ENCODE results near the gene RHO. TPM values are rescaled to one million over a fixed set of nuclear protein-coding genes. Genes with fewer than 3 reads are reported as not detected.

RHO gene
- total RNA-seq, 1 experiment from 2014 or later = not detected

GRCh38 chr3:129553171-129553570, 24.7 kb downstream of the RHO start:
- H2BK12ac ChIP-seq (ENCODE audit: insufficient read length, low read depth, low read length) = no peak overlapping the region
- H2BK15ac ChIP-seq (ENCODE audit: low read depth, low read length) = no peak overlapping the region
- H3K4me1 ChIP-seq (ENCODE audit: insufficient read depth, low read length) = no peaks in the 10 kb centered on the region; the same call in 1 of the 2 replicates
- H3K4me3 Mint-ChIP-seq = peak overlapping the region in 1 of 2 experiments; percentile 4; a peak in 1 of 5 replicates
- H3K14ac ChIP-seq (ENCODE audit: insufficient read depth, low read length) = no peak overlapping the region; the same call in 1 of the 2 replicates
- no peak overlapping the region for H3K4ac ChIP-seq (ENCODE audit: low read depth, low read length)
- no peak overlapping the region for H2BK120ac ChIP-seq (ENCODE audit: low read depth, low read length, poor library complexity, severe bottlenecking)
- no peaks in the 10 kb centered on the region for H3K23me2 ChIP-seq (ENCODE audit: insufficient read length, low read depth, low read length, poor library complexity, severe bottlenecking)
- H3K9me3 ChIP-seq (ENCODE audit: control insufficient read depth, low read depth, low read length) = no peaks in the 10 kb centered on the region
- no peak overlapping the region for H3K27ac ChIP-seq (ENCODE audit: insufficient read length, low read depth, low read length)
- no peak overlapping the region for H4K91ac ChIP-seq (ENCODE audit: insufficient read length, low read depth, low read length)
- no peaks in the 10 kb centered on the region for H3K79me2 ChIP-seq (ENCODE audit: insufficient read depth, low read length)
- H3K4me2 ChIP-seq (ENCODE audit: insufficient read depth, insufficient read length, low read length) = no peak overlapping the region
- no peaks in the 10 kb centered on the region; the same call in 1 of the 2 replicates for H3K27me3 Mint-ChIP-seq (ENCODE audit: low read depth)
- H3K9me3 Mint-ChIP-seq = no peaks in the 10 kb centered on the region
- H4K8ac ChIP-seq (replicated peaks; ENCODE audit: insufficient read length, low read depth, low read length) = no peak overlapping the region
- no peak overlapping the region for H3K23ac ChIP-seq (ENCODE audit: insufficient read length, low read depth, low read length)
- H3K56ac ChIP-seq (ENCODE audit: insufficient read length, low read depth, low read length) = no peak overlapping the region
- no peaks in the 10 kb centered on the region for H3K79me1 ChIP-seq (ENCODE audit: insufficient read depth, low read depth, low read length, poor library complexity, severe bottlenecking)
- no peak overlapping the region for H4K5ac ChIP-seq (ENCODE audit: insufficient read length, low read depth, low read length)
- no peak overlapping the region for H2AFZ ChIP-seq (ENCODE audit: low read length)
- no peak overlapping the region for H3K18ac ChIP-seq (ENCODE audit: insufficient read length, low read depth, low read length)
- peaks cover 23 to 54% of the 10 kb centered on the region in 2 experiments for H3K4me1 Mint-ChIP-seq
- no CpG with 5 or more reads among the region's 6 CpGs for WGBS (ENCODE audit: extremely low coverage, insufficient read length, low lambda C conversion rate)
- no peak for DNase-seq
- H3K27ac Mint-ChIP-seq = no peak overlapping the region
- no peaks in the 10 kb centered on the region for H3K27me3 ChIP-seq (ENCODE audit: insufficient read depth, low read length)
- H2BK5ac ChIP-seq (ENCODE audit: insufficient read length, low read length) = no peak overlapping the region
- peaks cover 0 to 19% (median 1%) of the 10 kb centered on the region in 3 experiments; a peak in 2 of 7 replicates for H3K36me3 Mint-ChIP-seq (ENCODE audit: insufficient read depth in 1 of 3, low read depth in 3 of 3)
- H3T11ph ChIP-seq (ENCODE audit: low read length) = no peak overlapping the region
- H4K20me1 ChIP-seq (ENCODE audit: control insufficient read depth, insufficient read depth, insufficient read length) = no peaks in the 10 kb centered on the region
- TF ChIP-seq, protein P1, sequence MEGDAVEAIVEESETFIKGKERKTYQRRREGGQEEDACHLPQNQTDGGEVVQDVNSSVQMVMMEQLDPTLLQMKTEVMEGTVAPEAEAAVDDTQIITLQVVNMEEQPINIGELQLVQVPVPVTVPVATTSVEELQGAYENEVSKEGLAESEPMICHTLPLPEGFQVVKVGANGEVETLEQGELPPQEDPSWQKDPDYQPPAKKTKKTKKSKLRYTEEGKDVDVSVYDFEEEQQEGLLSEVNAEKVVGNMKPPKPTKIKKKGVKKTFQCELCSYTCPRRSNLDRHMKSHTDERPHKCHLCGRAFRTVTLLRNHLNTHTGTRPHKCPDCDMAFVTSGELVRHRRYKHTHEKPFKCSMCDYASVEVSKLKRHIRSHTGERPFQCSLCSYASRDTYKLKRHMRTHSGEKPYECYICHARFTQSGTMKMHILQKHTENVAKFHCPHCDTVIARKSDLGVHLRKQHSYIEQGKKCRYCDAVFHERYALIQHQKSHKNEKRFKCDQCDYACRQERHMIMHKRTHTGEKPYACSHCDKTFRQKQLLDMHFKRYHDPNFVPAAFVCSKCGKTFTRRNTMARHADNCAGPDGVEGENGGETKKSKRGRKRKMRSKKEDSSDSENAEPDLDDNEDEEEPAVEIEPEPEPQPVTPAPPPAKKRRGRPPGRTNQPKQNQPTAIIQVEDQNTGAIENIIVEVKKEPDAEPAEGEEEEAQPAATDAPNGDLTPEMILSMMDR (conservative IDR thresholded peaks at IDR 0.05) = no peak
- H2BK20ac ChIP-seq (ENCODE audit: low read depth, low read length, poor library complexity, severe bottlenecking) = no peak overlapping the region
- no peak overlapping the region for H3K9ac ChIP-seq (ENCODE audit: extremely low read depth, insufficient read length, low read length)
- no peak overlapping the region for H2AK5ac ChIP-seq (ENCODE audit: insufficient read length, low read length)
